PFSK-1 (cell line): ENCODE measurements around the gene BTBD9.

Source experiments
- FOXP2 ChIP-seq: optimal IDR thresholded peaks from 2 replicates; pipeline ENCODE3; 2011; ENCODE audit warnings: borderline replicate concordance, control low read depth, inconsistent platforms; ENCODE audit not compliant: insufficient read depth; ENCODE audit errors: extremely low read length, extremely low read depth
- POLR2AphosphoS5 ChIP-seq: IDR thresholded peaks from 2 replicates; pipeline ENCODE4 v1.6.1; 2012; ENCODE audit warnings: low read depth, mild to moderate bottlenecking, control low read depth, low read length, moderate library complexity
- SIN3A ChIP-seq: IDR thresholded peaks from 2 replicates; pipeline ENCODE4 v1.6.1; 2012; ENCODE audit warnings: mild to moderate bottlenecking, low read length, moderate library complexity, borderline replicate concordance; ENCODE audit not compliant: insufficient read depth
- TAF1 ChIP-seq: IDR thresholded peaks from 2 replicates; pipeline ENCODE4 v1.6.1; 2012; ENCODE audit warnings: low read length, control low read depth, borderline replicate concordance; ENCODE audit not compliant: insufficient read depth
- TF ChIP-seq, protein P1 (sequence below), 2 experiments: IDR thresholded peaks; 2 replicates each; pipeline versions ENCODE4 v1.6.1 to v1.8.0; 2011 to 2012; ENCODE audit warnings: low read depth in 2 of 2, low read length in 2 of 2, control low read depth in 1 of 2, inconsistent platforms in 1 of 2, mild to moderate bottlenecking in 1 of 2, moderate library complexity in 1 of 2; ENCODE audit not compliant: insufficient read depth in 1 of 2

The BTBD9 gene

DNA sequence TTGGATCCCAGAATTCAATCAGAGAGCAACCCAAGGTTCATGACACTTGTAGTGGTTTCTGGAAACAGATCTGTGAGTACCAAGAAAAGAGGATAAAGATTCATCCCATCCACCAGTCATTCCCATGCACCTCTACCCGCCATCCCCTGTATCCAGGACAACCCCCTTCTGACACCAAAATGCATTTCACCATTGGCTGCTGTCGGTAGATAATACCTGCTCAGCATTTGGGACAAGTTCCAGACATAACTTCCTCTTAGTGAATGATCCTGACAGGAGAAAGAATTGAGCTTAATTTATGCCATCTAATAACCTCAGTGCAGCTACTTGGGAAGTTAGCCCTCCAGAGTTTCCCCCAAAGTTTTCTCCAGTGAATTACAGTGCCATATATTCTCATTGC is 491.1 kb downstream of the BTBD9 start:
- no peak for TF ChIP-seq TAF1
- TF ChIP-seq, protein P1, sequence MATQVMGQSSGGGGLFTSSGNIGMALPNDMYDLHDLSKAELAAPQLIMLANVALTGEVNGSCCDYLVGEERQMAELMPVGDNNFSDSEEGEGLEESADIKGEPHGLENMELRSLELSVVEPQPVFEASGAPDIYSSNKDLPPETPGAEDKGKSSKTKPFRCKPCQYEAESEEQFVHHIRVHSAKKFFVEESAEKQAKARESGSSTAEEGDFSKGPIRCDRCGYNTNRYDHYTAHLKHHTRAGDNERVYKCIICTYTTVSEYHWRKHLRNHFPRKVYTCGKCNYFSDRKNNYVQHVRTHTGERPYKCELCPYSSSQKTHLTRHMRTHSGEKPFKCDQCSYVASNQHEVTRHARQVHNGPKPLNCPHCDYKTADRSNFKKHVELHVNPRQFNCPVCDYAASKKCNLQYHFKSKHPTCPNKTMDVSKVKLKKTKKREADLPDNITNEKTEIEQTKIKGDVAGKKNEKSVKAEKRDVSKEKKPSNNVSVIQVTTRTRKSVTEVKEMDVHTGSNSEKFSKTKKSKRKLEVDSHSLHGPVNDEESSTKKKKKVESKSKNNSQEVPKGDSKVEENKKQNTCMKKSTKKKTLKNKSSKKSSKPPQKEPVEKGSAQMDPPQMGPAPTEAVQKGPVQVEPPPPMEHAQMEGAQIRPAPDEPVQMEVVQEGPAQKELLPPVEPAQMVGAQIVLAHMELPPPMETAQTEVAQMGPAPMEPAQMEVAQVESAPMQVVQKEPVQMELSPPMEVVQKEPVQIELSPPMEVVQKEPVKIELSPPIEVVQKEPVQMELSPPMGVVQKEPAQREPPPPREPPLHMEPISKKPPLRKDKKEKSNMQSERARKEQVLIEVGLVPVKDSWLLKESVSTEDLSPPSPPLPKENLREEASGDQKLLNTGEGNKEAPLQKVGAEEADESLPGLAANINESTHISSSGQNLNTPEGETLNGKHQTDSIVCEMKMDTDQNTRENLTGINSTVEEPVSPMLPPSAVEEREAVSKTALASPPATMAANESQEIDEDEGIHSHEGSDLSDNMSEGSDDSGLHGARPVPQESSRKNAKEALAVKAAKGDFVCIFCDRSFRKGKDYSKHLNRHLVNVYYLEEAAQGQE (IDR thresholded peaks at IDR 0.05; ENCODE audit: insufficient read depth in 1 of 2, low read depth in 2 of 2, low read length in 2 of 2), result no peak
- no peak for TF ChIP-seq SIN3A
- no peak for TF ChIP-seq POLR2AphosphoS5
- no peak for TF ChIP-seq FOXP2

DNA sequence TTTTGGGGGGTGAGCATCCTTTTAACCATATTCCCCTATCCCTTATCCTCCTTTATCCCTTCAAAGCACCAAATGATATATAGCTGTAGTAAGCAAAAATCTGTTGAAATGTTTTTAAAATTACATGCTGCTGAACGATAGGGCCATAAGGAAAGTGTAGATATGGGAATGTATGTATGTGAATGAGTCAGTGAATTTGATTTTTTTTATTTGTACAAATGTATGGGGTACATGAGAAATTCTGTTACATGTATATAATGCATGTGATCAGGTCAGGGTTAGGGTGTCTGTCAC is 493.0 kb downstream of the BTBD9 start:
- TF ChIP-seq, protein P1 (IDR thresholded peaks at IDR 0.05; ENCODE audit: insufficient read depth in 1 of 2, low read depth in 2 of 2, low read length in 2 of 2), result no peak
- no peak for TF ChIP-seq POLR2AphosphoS5
- no peak for TF ChIP-seq TAF1
- TF ChIP-seq SIN3A, result no peak
- no peak for TF ChIP-seq FOXP2

- TF ChIP-seq, protein P1 (IDR thresholded peaks at IDR 0.05; ENCODE audit: insufficient read depth in 1 of 2, low read depth in 2 of 2, low read length in 2 of 2), result no peak
- TF ChIP-seq FOXP2 (no peak), SIN3A (no peak), POLR2AphosphoS5 (no peak), TAF1 (no peak)
Observed at GRCh38 chr6:38146021-38146733, 493.6 kb downstream of the BTBD9 start.

- TF ChIP-seq POLR2AphosphoS5 (no peak), FOXP2 (no peak), SIN3A (no peak), TAF1 (no peak)
- TF ChIP-seq, protein P1 (IDR thresholded peaks at IDR 0.05; ENCODE audit: insufficient read depth in 1 of 2, low read depth in 2 of 2, low read length in 2 of 2), result no peak
Observed at GRCh38 chr6:38144365-38144945, 495.3 kb downstream of the BTBD9 start.
